Transverse colon (tissue), 4 donors: ENCODE results near the gene ACSF3. TPM values are rescaled to one million over a fixed set of nuclear protein-coding genes. Genes with fewer than 3 reads are reported as not detected.

ENCODE experiments used
- DNase-seq: peaks from one replicate; pipeline ENCODE4 v3.0.0-alpha.2; 2019
- H3K27ac ChIP-seq, 4 donors: fragments of 200-600 bp; sonication (generic); 2 replicates each; pipeline ENCODE4 v1.5.1; 2016 to 2018; ENCODE audit warnings: inconsistent platforms in 4 of 4
- H3K27me3 ChIP-seq: fragments of 200-600 bp; sonication (generic); 2 replicates; pipeline ENCODE4 v1.5.1; 2017; ENCODE audit warnings: inconsistent platforms
- H3K36me3 ChIP-seq, 4 donors: fragments of 200-600 bp; sonication (generic); 2 replicates each; pipeline ENCODE4 v1.5.1; 2017 to 2019; ENCODE audit warnings: inconsistent platforms in 4 of 4
- H3K4me1 ChIP-seq, 4 donors: fragments of 200-600 bp; sonication (generic); 2 replicates each; pipeline ENCODE4 v1.5.1; 2017 to 2020; ENCODE audit warnings: inconsistent platforms in 4 of 4
- H3K4me3 ChIP-seq, 4 donors: fragments of 200-600 bp; sonication (generic); 1 replicate in 1 of 4; 2 replicates in 3 of 4; pipeline versions ENCODE4 v1.5.1 to v1.6.1; 2017 to 2019; ENCODE audit warnings: inconsistent platforms in 4 of 4
- H3K9me3 ChIP-seq, 2 donors: fragments of 200-600 bp; sonication (generic); 2 replicates each; pipeline ENCODE4 v1.5.1; 2017 to 2019; ENCODE audit warnings: inconsistent platforms in 2 of 2
- EP300 ChIP-seq: sonication (generic); formaldehyde crosslinking; IDR thresholded peaks from one replicate; pipeline ENCODE4 v1.6.1; 2017; ENCODE audit warnings: antibody characterized with exemption, low read depth
- POLR2A ChIP-seq: fragments of 450-650 bp; IDR thresholded peaks from one replicate; pipeline ENCODE4 v1.6.1; 2016; ENCODE audit warnings: antibody characterized with exemption, mild to moderate bottlenecking, moderate library complexity
- POLR2AphosphoS5 ChIP-seq, 3 donors: sonication (generic); formaldehyde crosslinking; IDR thresholded peaks; one replicate each; pipeline ENCODE4 v1.6.1; 2016; ENCODE audit warnings: antibody characterized with exemption in 3 of 3
- WGBS, 2 donors: methylation state at CpG; one replicate each; pipeline ENCODE4 v1.1.5; 2018; ENCODE audit warnings: low coverage in 1 of 2; 5-methylcytosine and 5-hydroxymethylcytosine counted together
- in situ Hi-C, 4 donors: fragments of 200-750 bp; cut with MboI; loops; one replicate each; pipeline versions ENCODE4 v1.15.0 to v1.15.1; 2017; ENCODE audit warnings: low sequenced_read_pairs in 3 of 4, low pct_ligation_motif_present in 1 of 4, low pct_unique_long_range_greater_than_20kb in 1 of 4
- intact Hi-C: fragments of 100-400 bp; cut with DNase I; formaldehyde crosslinking; loops from one replicate; pipeline ENCODE4 v1.15.1; 2023; ENCODE audit warnings: low total_unique reads
- total RNA-seq, 4 donors: library from RNA; depleted of rRNA; stranded (reverse); fragments of >200 nt; gene quantifications; one replicate each; pipeline ENCODE4 v1.1.0, GENCODE V29; 2016
- TF ChIP-seq, protein P1 (sequence below), 5 experiments: fragments of 200-600 bp in 3 of 5; fragments of 450-650 bp in 2 of 5; sonication (generic) in 3 of 5; IDR thresholded peaks; 1 replicate in 2 of 5; 2 replicates in 3 of 5; pipeline ENCODE4 v1.5.1; 2016 to 2017; ENCODE audit warnings: antibody characterized with exemption in 5 of 5, inconsistent platforms in 3 of 5, mild to moderate bottlenecking in 2 of 5, moderate library complexity in 1 of 5

The ACSF3 gene
- total RNA-seq, 4 donors from 2014 or later = 54.5 to 120 (median 75.8) TPM

DNA sequence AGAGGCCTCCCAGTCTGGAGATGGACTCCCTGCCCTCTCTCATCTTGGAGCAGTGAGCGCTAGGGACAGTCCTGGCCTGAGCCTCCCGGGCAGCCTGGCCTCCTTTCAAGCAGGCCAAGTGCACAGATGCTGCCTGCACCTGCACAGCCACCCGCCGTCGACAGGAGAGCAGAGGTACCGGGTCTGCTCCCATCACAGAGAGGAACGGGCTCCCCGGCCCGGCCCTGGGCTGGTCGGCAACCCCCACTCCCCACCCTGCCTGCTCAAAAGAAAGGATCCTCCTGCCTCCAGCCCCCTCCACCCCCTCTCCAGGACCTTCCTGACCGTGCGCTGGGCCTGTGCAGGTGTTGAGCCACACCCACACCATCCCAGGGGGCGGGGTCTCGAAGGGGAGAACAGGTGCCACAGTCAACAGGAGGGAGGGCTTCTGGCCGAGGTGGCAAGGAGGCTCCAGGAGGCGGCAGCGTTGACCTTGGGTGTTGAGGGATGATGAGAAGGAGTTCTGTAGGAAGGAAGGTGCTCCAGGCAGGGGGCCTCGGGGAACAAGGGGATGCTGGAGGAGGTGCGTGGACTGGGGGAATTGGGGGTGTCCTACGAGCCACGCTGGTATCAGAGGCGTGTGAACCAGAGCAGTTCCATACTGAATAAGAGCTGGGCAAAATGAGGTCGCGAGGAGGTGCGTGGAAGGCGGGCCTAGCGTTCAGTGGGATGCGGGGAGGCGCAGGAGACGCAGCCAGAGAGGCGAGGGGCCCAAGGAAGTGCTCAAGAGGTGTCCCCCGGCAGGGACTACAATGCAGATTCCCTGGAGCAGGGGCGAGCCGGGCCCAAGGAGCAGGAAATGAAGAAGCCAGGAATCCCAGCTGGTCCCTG lies 76.9 kb downstream of the ACSF3 start:
- Histone ChIP-seq H3K9me3 (no peaks in the 10 kb centered on the region), H3K27ac (peak overlapping the region in 3 of 4 donors; percentile 9 to 33 (median 15)), H3K4me3 (peak overlapping the region in 2 of 4 donors; percentile 12 to 38), H3K4me1 (peaks cover 16 to 23% (median 20%) of the 10 kb centered on the region in 4 donors), H3K27me3 (peaks cover 79% of the 10 kb centered on the region), H3K36me3 (no peaks in the 10 kb centered on the region)
- no peak for TF ChIP-seq POLR2AphosphoS5 (IDR thresholded peaks at IDR 0.05)
- TF ChIP-seq, protein P1, sequence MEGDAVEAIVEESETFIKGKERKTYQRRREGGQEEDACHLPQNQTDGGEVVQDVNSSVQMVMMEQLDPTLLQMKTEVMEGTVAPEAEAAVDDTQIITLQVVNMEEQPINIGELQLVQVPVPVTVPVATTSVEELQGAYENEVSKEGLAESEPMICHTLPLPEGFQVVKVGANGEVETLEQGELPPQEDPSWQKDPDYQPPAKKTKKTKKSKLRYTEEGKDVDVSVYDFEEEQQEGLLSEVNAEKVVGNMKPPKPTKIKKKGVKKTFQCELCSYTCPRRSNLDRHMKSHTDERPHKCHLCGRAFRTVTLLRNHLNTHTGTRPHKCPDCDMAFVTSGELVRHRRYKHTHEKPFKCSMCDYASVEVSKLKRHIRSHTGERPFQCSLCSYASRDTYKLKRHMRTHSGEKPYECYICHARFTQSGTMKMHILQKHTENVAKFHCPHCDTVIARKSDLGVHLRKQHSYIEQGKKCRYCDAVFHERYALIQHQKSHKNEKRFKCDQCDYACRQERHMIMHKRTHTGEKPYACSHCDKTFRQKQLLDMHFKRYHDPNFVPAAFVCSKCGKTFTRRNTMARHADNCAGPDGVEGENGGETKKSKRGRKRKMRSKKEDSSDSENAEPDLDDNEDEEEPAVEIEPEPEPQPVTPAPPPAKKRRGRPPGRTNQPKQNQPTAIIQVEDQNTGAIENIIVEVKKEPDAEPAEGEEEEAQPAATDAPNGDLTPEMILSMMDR (IDR thresholded peaks at IDR 0.05) = peak in 1 of 5 experiments; percentile 30
- DNase-seq = peak; percentile 73
- WGBS, 2 donors = 8% methylated on average over 32 of the region's 34 CpGs; no CpG with 5 or more reads in 1 of the 2 donors
- intact Hi-C loops (no loop called here), in situ Hi-C loops (loop anchor here in 2 of 4 donors (25.0 kb wide), 1 partner anchor 233 kb away; no protein-coding TSS in a partner anchor)

DNA sequence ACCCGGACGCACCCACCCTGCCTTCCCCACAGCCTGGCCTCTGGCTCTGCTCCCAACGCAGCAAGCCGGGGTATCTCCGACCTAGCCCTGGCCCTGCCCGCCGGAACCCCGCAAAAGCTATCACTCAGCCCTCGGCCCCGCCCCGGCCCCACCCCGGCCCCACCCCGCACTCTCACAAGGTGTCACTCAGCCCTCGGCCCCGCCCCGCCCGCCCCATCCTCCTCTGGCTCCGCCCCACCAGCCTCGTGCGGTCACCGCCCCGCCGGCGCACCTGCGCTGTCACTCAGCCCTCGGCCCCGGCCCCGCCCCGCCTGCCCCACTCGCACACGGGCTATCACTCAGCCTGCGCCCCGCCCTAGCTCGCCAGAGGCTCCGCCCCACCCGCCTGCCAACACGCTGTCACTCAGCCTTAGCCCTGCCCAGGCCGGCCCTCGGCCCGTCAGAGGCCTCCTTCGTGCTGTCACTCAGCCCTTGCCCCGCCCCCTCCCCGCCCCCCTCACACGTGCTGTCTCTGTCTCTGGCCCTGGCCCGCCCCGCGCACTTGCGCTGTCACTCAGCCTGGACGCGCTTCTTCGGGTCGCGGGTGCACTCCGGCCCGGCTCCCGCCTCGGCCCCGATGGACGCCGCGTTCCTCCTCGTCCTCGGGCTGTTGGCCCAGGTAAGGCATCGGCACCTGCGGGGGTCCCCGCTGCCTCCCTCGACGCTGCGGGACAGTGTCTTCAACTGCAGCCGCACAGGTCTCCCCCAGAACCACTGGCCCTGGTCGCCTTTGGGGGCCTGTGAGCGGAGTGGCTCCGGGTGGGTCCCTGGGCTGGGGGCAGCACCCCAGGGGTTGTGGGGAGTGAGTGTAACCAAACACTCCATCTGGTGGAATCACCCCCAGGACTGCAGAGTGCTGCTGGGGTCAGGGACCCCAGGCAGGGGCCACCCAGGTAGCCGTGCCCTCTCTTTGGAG lies 77.8 kb downstream of the ACSF3 start, which contains the start of gene CDH15:
Gene CDH15, plus strand, starts transcription at position 533 of the 955 bp plus-strand sequence. Its CDS starts 84 bp downstream, at position 617.
- in situ Hi-C loops = loop anchor here in 2 of 4 donors (25.0 kb wide), 1 partner anchor 234 kb away; no protein-coding TSS in a partner anchor
- Histone ChIP-seq H3K27me3 (peaks cover 87% of the 10 kb centered on the region), H3K4me1 (peaks cover 16 to 23% (median 20%) of the 10 kb centered on the region in 4 donors), H3K36me3 (no peaks in the 10 kb centered on the region), H3K9me3 (no peaks in the 10 kb centered on the region), H3K4me3 (peak within 1 kb of the TSS in 2 of 4 donors; percentile 12 to 38), H3K27ac (peak within 1 kb of the TSS in 3 of 4 donors; percentile 9 to 33 (median 15))
- 11% methylated on average over 27 of the region's 74 CpGs; no CpG with 5 or more reads in 1 of the 2 donors for WGBS, 2 donors
- intact Hi-C loops = no loop called here
- peak; percentile 97 for DNase-seq
- TF ChIP-seq, protein P1 (IDR thresholded peaks at IDR 0.05) = no peak
- TF ChIP-seq POLR2AphosphoS5 (IDR thresholded peaks at IDR 0.05) = no peak
- no peak for TF ChIP-seq POLR2A
- TF ChIP-seq EP300 = no peak

DNA sequence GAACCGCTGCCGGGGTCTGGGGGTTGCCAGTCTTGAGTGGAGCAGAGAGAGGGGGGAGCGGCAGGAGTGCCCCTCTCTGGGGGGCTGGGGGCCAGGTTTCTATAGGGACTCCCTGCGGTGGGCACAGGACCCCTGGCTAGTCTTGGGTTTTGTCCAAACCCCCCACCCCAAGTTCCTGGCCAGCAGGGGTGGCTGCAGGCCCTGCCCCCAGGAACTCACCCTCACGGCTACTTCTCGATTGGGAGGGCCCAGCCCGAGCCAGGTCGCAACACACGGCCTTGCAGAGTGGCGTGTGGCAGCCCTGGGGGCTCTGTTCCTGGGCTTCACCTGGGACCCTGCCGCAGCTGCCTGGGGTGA lies 78.5 kb downstream of the ACSF3 start:
- no peak for DNase-seq
- H3K27ac ChIP-seq = no peak overlapping the region
- H3K4me1 ChIP-seq = peaks cover 15 to 20% (median 17%) of the 10 kb centered on the region in 4 donors
- TF ChIP-seq POLR2AphosphoS5 (IDR thresholded peaks at IDR 0.05) = no peak
- TF ChIP-seq, protein P1 (IDR thresholded peaks at IDR 0.05) = no peak
- TF ChIP-seq EP300 = no peak
- no peak for TF ChIP-seq POLR2A
- H3K9me3 ChIP-seq = no peaks in the 10 kb centered on the region
- peaks cover 87% of the 10 kb centered on the region for H3K27me3 ChIP-seq
- in situ Hi-C loops = loop anchor here in 2 of 4 donors (25.0 kb wide), 1 partner anchor 235 kb away; no protein-coding TSS in a partner anchor
- no peaks in the 10 kb centered on the region for H3K36me3 ChIP-seq
- WGBS, 2 donors = 69% methylated on average over 9 of the region's 11 CpGs; no CpG with 5 or more reads in 1 of the 2 donors
- intact Hi-C loops = no loop called here
- no peak overlapping the region for H3K4me3 ChIP-seq
